Medulla oblongata (tissue), 1 donor: Measurements from ENCODE around the gene MAPKAPK2.

Experiments used
- DNase-seq: peaks from one replicate; pipeline ENCODE4 v3.0.0-alpha.2; 2015; ENCODE audit errors: extremely low spot score

Gene MAPKAPK2

DNA sequence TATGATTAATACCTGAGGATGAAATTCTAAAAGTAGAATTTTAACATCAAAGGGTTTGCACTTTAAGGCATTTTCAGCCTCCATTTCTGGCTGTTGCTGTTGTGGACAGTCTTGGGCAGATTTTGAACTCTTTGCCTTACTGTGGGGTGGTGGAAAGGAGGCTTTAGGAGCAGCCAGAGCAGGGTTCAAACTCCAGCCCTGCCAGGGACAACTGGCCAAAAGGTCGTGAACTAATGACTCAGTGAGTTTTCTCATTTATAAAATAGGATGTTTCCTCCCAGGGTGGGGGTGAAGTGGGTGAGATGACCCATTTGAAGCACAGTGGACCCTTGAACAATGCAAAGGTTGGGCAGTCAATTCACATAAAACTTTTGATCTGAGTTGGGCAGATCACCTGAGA is 36.7 kb downstream of the MAPKAPK2 start:
- no peak for DNase-seq

DNA sequence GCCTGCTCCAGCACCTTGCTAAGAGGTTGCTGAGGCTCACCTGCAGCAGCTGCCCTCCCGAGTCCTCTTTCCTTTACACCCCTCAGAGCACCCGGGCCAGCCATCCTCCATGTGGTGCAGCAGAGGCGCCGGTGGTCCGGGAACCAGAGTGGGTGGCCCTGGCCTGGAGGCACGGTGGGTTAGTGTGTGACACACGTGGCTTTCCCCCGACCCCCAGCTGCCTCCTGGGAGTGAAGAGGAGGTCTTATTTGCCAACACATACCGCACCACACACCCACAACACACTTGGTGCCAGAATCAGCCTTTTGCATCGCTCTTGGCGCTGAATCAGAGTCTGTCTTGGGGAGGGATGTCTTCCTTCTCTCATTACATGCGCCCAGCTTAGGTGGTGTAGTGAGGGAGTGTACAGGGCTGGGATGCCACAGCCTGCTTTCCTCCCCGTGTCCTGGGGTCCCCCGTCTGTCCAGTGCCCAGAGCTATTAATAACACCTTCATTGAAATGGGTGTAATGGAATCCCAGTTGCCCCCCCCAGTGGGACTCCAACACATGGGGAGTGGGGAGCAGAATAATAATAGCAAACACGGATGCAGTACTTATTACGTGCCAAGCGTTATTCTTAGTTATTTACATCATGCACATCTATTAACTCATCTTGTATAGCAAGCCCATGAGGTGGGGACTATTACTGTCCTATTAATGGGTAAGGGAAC is 38.2 kb downstream of the MAPKAPK2 start:
- no peak for DNase-seq

GRCh38 chr1:206723462-206723804 is 38.7 kb downstream of the MAPKAPK2 start:
- DNase-seq, result no peak

DNA sequence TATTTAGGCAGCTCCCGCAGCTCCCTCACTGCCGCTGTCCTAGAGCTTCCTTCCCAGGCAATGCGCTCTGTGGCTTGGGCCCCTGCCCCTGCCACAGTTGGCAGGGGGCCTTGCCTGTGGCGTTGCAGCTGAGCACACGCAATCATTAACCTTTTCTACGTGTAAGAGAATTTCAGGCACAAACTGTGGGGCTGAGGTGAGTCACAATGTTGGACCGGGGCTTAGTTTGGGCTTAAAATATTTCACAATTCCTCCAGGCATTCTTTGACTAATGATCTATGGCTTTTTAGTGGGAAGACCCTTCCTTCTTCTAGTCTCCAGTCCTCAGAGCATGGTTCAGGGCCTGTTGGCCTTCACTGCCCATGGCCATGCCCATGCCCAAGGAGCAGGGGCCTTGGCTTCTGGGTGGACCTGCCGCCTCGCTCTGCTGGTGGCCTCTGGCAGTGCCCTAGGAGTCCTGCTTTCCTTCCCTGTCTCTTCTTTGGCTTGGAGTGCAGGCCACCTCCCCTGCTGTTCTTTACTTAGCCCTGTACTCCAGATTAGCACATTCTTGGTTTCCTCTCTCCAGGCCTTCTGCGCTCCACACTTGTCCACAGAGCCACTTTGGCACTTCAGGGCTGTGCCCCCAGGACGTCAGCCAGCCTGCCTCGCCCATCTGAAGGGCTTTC is 39.2 kb downstream of the MAPKAPK2 start:
- DNase-seq, result no peak

- DNase-seq, result peak; percentile 56
Observed at GRCh38 chr1:206725109-206725963, 40.6 kb downstream of the MAPKAPK2 start.

- no peak for DNase-seq
Observed at GRCh38 chr1:206727981-206728696, 43.4 kb downstream of the MAPKAPK2 start.

GRCh38 chr1:206728697-206728987 is 43.9 kb downstream of the MAPKAPK2 start:
- no peak for DNase-seq

DNA sequence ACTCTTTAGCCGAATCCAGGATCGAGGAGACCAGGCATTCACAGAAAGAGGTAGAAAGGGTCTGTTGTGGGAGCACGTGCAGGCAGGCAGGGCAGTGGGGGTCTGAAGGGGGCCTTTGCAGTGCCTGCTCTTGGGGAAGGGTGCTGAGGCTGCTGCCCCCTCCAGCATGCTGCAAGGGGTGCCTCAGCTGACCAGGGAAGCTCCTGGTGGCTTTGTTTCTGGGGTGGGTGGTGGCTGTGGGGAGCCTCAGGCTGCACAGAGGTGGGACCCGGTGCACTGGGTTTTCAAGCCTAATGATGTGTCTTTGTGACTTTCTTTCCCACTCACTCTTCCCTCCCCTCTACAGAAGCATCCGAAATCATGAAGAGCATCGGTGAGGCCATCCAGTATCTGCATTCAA is 44.3 kb downstream of the MAPKAPK2 start:
- DNase-seq, result no peak

- no peak for DNase-seq
Observed at GRCh38 chr1:206729507-206729906, 44.8 kb downstream of the MAPKAPK2 start.

DNA sequence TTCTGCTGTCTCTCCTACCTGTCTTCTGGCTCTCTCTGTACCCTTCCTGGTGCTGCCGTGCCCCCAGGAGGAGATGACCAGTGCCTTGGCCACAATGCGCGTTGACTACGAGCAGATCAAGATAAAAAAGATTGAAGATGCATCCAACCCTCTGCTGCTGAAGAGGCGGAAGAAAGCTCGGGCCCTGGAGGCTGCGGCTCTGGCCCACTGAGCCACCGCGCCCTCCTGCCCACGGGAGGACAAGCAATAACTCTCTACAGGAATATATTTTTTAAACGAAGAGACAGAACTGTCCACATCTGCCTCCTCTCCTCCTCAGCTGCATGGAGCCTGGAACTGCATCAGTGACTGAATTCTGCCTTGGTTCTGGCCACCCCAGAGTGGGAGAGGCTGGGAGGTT is 47.8 kb downstream of the MAPKAPK2 start:
- no peak for DNase-seq

- no peak for DNase-seq
Observed at GRCh38 chr1:206732992-206733391, 48.3 kb downstream of the MAPKAPK2 start.

- DNase-seq, result no peak
Observed at GRCh38 chr1:206734499-206735142, 49.9 kb downstream of the MAPKAPK2 start.

DNA sequence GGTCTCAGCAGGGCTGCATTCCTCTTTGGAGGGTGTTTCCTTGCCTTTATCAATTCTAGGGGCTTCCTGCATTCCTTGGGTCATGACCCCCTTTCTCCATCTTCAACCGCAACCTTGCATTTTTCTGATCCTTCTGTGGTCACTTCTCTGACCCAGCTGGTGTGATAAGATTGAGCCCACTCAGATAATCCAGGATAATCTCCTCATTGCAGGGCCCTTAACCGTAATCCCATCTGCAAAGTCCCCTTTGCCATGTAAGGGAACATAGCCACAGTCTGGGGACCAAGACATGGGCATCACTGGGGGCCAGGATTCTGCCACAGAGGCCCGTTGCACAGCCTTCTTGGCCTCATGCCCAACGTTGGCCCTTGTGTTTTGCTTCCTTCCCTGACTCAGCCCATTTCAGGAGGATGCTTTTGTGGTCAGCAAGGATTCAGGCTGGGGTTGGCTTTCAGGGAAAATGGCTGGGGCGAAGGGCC is 50.9 kb downstream of the MAPKAPK2 start:
- DNase-seq, result peak; percentile 37

DNA sequence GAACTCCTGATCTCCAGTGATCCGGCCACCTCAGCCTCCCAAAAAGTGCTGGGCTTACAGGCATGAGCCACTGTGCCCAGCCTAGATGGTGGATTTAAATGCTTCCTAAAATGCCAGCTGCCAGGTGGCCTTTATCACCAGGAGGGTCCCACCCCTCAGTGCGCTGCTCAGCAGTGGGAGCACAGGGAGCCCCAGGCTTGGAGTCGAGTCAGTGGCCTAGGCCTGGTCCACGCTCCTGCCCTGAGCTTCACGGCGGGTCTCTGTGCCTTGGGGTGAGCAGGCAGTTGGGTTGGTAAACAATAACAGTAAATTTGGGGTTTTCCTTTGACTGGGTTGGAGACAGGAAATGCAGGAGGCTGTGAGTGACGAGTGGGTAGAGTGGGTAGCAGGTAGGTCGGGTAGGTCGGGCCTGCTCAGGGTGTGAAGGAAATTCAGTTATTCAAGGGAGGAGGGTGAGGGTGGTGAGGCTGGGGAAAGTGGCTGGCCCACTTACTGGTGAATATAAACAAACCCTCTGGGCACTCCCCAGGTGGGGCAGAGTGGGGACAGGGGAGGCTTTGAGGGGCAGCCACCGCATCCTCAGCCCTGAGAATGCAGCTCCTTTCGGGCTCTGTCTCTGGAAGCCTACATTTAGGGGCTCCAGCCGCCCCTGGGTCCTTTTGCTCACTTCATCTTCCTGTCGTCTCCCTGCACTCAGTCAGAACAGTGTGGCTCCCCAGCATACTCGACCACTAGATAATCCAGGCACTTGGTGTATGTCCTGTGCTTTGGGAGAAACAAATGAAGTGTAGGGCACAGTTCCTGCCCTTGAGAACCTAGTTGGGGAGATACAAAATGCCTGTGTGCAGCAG is 52.4 kb downstream of the MAPKAPK2 start:
- no peak for DNase-seq

GRCh38 chr1:206737729-206738201 is 53.1 kb downstream of the MAPKAPK2 start:
- DNase-seq, result no peak

DNA sequence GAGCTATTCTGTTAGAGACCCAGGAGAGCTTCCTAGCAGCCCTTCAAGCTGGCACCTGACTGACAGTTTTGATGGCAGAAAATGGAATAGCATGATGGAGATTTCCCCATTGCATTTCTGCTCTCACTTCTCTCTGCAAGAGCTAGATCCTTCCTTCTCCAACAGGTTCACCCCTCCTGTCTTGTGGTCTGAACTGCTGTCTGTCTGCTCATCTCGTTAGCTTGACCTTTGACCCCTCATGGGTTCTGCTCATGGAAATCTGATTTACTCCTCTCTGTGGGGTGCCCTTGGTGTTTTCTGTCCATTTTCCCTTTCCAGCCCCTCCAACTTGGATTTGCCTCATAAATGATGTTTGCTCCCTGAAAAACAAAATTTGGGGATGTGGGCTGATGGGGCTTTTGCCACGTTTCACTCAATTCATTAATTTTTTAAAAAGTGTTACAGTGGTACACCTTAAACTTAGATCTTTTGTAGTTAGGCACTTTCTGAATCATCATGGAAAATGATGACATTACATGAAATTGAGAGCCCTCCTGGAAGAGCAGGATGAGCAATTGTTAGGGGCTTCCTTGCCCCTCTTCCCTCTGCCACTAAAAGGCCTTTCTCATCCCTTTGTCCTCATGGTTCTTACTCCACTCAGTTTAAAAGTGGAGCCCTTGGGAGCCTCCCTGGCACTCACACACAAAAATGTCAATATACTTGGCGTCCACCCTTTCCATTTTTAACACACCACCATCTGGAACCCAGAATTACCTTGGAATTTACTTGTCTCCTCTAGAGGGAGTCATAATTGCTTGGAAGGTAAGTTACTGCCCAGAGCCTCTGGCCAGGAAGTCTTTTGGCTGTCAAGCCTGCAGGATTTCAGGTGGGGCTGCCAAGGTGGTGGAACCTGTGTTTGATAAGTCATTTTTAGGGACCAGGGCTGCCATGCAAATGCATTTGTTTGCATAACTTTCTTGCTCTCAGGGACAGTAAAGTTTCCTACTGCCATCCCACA is 54.0 kb downstream of the MAPKAPK2 start:
- DNase-seq, result no peak

- DNase-seq, result peak; percentile 78
Observed at GRCh38 chr1:206739411-206740076, 54.8 kb downstream of the MAPKAPK2 start.

DNA sequence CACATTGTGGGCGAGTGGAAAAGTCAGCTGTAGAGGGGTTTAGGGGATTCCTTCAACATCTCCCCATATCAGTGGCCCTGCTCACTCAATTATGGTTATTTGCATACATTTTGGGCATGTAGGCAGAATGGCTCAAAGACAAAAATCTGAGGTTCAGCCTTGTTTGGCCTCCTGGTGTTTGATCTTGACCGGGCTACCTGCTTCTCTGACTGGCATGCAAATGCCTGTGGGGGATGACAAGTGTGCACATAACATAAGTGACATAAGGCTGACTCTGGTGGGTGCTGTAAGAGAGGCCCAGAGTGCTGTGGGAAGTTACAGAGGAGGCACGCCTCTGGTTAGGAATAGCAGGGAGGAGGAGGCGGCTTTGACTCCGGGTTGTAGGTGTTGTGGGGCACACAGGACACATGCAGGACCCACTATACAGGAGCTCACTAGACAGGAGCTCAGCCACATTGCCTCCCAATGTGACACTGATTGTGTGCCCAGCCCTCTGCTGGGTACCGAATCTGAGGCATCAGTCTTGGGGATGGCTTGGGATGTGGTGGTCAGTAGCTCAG is 56.5 kb downstream of the MAPKAPK2 start:
- DNase-seq, result no peak
